Globus pallidus (tissue), 1 donor: Measurements from ENCODE around the gene TBC1D1.

Experiments
- DNase-seq: peaks from one replicate; pipeline ENCODE4 v3.0.0-alpha.2; 2015; ENCODE audit warnings: low spot score

TBC1D1 gene

GRCh38 chr4:38169524-38169923, 278.6 kb downstream of the TBC1D1 start:
- no peak for DNase-seq

GRCh38 chr4:38170338-38171169, 279.7 kb downstream of the TBC1D1 start:
- no peak for DNase-seq

- DNase-seq: no peak
These were observed 281.2 kb downstream of the TBC1D1 start for GRCh38 chr4:38172078-38172477.

- no peak for DNase-seq
These were observed 283.1 kb downstream of the TBC1D1 start for GRCh38 chr4:38173935-38174518.

GRCh38 chr4:38174801-38175200, 283.9 kb downstream of the TBC1D1 start:
- DNase-seq: peak; percentile 70

- no peak for DNase-seq
These were observed 285.3 kb downstream of the TBC1D1 start for GRCh38 chr4:38176165-38176564.

- DNase-seq: no peak
These were observed 286.2 kb downstream of the TBC1D1 start for GRCh38 chr4:38177035-38177546.

- DNase-seq: no peak
These were observed 286.9 kb downstream of the TBC1D1 start for GRCh38 chr4:38177641-38178391.

- no peak for DNase-seq
These were observed 287.6 kb downstream of the TBC1D1 start for GRCh38 chr4:38178392-38178995.

- DNase-seq: peak; percentile 69
These were observed 288.9 kb downstream of the TBC1D1 start for GRCh38 chr4:38179690-38180377.

- DNase-seq: no peak
These were observed 289.6 kb downstream of the TBC1D1 start for GRCh38 chr4:38180456-38180855.

DNA sequence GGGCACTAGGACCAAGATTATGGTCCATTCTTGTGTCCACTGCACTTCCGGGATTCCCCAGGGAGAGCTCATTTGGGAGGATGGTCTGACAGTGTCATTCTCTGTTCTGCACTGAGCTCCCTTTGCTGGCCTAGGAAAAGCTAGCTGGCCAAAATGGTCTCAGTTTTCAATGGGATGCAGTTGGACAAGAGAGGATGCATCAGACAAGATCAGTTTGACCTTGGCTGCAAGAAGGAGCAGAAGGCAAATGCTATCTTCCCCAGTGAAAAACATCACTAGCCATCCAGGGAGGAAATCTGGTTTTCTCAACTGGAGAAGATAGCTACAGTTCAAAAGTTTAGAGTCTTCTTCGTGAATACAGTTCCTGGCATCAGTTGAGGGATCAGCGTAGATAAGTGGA, 290.4 kb downstream of the TBC1D1 start:
- DNase-seq: no peak

DNA sequence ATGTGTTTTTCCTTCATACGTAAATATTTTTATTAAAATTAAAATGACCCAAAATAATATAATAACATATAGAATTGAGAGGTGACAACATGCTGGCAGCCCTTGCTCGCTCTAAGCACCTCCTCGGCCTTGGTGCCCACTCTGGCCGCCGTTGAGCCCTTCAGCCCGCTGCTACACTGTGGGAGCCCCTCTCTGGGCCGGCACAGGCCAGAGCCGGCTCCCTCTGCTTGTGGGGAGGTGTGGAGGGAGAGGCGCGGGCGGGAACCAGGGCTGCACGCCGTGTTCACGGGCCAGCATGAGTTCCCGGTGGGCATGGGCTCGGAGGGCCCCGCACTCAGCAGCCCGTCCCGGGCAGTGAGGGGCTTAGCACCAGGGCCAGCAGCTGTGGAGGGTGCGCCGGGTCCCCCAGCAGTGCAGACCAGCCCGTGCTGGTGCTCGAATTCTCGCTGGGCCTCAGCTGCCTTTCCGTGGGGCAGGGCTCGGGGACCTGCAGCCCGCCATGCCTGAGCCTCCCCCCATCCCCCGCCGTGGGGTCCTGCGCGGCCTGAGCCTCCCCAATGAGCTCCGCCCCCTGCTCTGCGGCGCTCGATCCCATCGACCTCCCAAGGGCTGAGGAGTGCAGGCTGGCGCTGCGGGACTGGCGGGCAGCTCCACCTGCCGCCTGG, 291.6 kb downstream of the TBC1D1 start:
- DNase-seq: no peak

DNA sequence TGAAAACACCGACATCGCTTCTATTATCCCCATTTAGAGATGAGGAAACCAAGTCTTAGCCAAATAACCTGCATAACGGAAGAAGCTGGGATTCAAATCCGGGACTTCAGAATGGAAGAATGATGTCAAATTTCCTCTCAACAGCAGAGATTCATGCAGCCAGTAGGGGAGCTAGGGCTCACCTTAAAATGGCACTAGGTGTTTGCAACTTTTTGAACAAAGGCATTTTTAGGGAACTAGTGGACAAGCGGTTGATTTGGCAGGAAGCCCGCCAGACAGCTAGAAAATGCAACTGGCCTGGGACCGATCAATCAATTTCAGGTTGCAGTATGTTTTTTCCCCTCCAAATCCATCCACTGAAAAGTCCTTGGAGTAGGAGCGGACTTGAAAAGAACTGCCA, 293.5 kb downstream of the TBC1D1 start:
- no peak for DNase-seq

DNA sequence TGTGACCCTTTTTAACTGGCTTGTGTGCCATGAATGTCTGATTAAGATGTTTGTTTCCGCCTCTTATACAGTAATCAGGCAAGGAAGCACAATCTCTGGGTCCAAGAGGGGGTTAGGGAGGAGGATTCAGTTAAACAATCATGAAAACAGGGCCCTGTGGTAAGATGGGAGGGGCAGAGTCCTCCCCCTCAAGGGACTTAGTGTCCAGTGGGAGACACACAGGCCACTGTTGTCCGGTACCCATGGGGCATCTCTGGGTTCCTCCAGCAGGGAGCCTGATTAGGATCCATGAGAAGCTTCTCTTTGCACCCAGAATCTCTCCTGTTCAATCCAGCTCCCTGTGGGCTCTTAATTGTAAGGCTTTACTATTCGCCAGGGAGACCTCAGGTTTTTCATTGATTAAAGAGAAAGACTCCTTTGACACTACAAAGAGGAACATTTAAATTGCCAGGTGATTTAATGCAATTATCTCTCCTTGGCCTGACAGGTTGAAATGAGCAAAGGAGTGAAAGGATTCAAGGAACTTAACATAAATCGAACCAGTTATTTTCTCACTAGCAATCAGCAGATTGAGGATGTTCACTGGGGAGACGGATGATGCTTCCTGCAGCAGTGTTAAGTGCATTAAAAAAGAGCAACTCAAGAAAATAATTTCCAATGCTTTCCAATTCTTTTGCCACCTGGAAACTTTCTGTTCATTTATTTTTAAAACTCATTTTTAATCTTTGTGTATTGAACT, 294.7 kb downstream of the TBC1D1 start:
- DNase-seq: peak; percentile 63

DNA sequence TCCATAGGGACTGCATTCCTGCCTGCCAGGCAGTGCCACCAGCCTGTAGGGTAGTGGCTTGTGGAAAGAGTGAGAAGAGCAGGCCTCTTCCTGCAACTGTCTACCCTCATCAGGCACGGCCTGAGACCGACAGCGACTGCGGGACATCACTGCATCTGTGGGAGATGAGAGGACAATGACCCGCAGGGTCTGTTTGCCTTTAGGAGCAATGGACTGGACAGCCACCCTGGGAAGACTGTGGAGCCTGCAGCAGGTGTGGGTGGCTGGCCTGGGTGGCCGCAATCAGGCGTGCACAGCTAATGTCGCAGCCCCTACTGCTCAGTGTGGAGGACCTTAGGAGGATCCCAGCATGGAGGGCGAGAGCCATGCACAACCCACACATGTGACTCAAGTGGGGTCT, 297.3 kb downstream of the TBC1D1 start:
- no peak for DNase-seq

DNA sequence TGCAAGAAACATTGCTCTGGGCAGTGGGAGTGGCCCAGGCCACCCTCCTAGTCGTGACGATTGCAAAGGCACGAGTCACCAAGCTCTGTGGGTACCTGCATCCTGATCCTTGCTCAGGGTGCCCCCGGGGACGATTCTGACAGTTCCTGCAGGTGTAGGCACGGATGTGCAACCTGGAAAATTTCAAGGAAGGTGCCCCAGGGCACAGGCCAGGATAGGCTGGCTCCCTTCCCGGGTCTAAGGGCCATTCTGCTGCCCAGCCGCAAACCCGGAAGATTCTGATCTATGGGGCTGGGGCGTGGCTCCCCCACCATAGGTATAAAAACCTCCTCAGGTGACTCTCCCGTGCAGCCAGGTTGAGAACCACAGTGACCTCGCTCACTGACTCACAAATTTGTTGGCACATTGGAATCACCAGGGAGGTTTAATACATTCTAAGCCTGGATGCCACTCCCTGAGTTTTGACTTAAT, 297.8 kb downstream of the TBC1D1 start:
- DNase-seq: no peak
